Duodenal mucosa (tissue), 2 donors: ENCODE results near the gene NFIC.
"Not testable (repeated sequence)": the region's sequence is repeated elsewhere in the genome, so short reads cannot be mapped to it uniquely, and the experiment has no call there.

Experiments
- H3K27ac ChIP-seq: one replicate; pipeline ENCODE4 v1.7.0; 2013; ENCODE audit warnings: low read depth, low read length
- H3K27me3 ChIP-seq, 2 donors: one replicate each; pipeline ENCODE4 v1.7.0; 2013; ENCODE audit warnings: low read length in 2 of 2, control low read depth in 1 of 2; ENCODE audit not compliant: insufficient read depth in 2 of 2, control insufficient read depth in 1 of 2
- H3K36me3 ChIP-seq, 2 donors: one replicate each; pipeline ENCODE4 v1.7.0; 2013; ENCODE audit warnings: low read length in 2 of 2, control low read depth in 1 of 2; ENCODE audit not compliant: insufficient read depth in 2 of 2, control insufficient read depth in 1 of 2
- H3K4me1 ChIP-seq, 2 donors: one replicate each; pipeline ENCODE4 v1.7.0; 2013; ENCODE audit warnings: low read length in 2 of 2, control low read depth in 1 of 2; ENCODE audit not compliant: insufficient read depth in 2 of 2, control insufficient read depth in 1 of 2
- H3K4me3 ChIP-seq, 2 donors: one replicate each; pipeline ENCODE4 v1.7.0; 2013; ENCODE audit warnings: low read length in 2 of 2, low read depth in 1 of 2
- H3K9ac ChIP-seq, 2 donors: one replicate each; pipeline ENCODE4 v1.7.0; 2013; ENCODE audit warnings: low read length in 2 of 2, low read depth in 1 of 2
- H3K9me3 ChIP-seq, 2 donors: one replicate each; pipeline ENCODE4 v1.7.0; 2013; ENCODE audit warnings: low read length in 2 of 2, control low read depth in 1 of 2; ENCODE audit not compliant: control insufficient read depth in 1 of 2

The NFIC gene

GRCh38 chr19:3383121-3383722 is 16.8 kb downstream of the NFIC start:
- peaks cover 7 to 21% of the 10 kb centered on the region in 2 donors for H3K36me3 ChIP-seq
- no peak overlapping the region for H3K4me3 ChIP-seq
- peaks cover 14 to 35% of the 10 kb centered on the region in 2 donors for H3K4me1 ChIP-seq
- no peaks in the 10 kb centered on the region for H3K27me3 ChIP-seq
- no peak overlapping the region for H3K27ac ChIP-seq
- H3K9me3 ChIP-seq, result no peaks in the 10 kb centered on the region
- H3K9ac ChIP-seq, result peak overlapping the region in 1 of 2 donors; percentile 18

- H3K27ac ChIP-seq, result peak overlapping the region; percentile 10
- no peak overlapping the region for H3K4me3 ChIP-seq
- H3K9ac ChIP-seq, result no peak overlapping the region
Measured at GRCh38 chr19:3386447-3387234, 20.3 kb downstream of the NFIC start.

GRCh38 chr19:3387645-3388589 is 21.5 kb downstream of the NFIC start:
- Histone ChIP-seq H3K9me3 (no peaks in the 10 kb centered on the region), H3K4me1 (peaks cover 23 to 50% of the 10 kb centered on the region in 2 donors), H3K36me3 (peaks cover 0 to 9% of the 10 kb centered on the region in 2 donors), H3K9ac (peak overlapping the region in 1 of 2 donors; percentile 33), H3K4me3 (peak overlapping the region in 1 of 2 donors; percentile 4), H3K27ac (peak overlapping the region; percentile 70), H3K27me3 (no peaks in the 10 kb centered on the region)

More at GRCh38 chr19:3386447-3387234, 20.3 kb downstream of the NFIC start:
- peaks cover 23 to 52% of the 10 kb centered on the region in 2 donors for H3K4me1 ChIP-seq
- peaks cover 7 to 19% of the 10 kb centered on the region in 2 donors for H3K36me3 ChIP-seq
- H3K27me3 ChIP-seq, result no peaks in the 10 kb centered on the region
- no peaks in the 10 kb centered on the region for H3K9me3 ChIP-seq

GRCh38 chr19:3389446-3389778 is 23.0 kb downstream of the NFIC start:
- H3K36me3 ChIP-seq, result peaks cover 0 to 3% of the 10 kb centered on the region in 2 donors
- H3K4me1 ChIP-seq, result peaks cover 23 to 39% of the 10 kb centered on the region in 2 donors
- H3K9me3 ChIP-seq, result no peaks in the 10 kb centered on the region
- H3K4me3 ChIP-seq, result no peak overlapping the region
- H3K9ac ChIP-seq, result no peak overlapping the region
- no peak overlapping the region for H3K27ac ChIP-seq
- H3K27me3 ChIP-seq, result no peaks in the 10 kb centered on the region

- Histone ChIP-seq H3K4me1 (peaks cover 23 to 38% of the 10 kb centered on the region in 2 donors), H3K9ac (no peak overlapping the region), H3K36me3 (peaks cover 0 to 9% of the 10 kb centered on the region in 2 donors), H3K27ac (no peak overlapping the region), H3K4me3 (no peak overlapping the region), H3K27me3 (no peaks in the 10 kb centered on the region), H3K9me3 (no peaks in the 10 kb centered on the region)
Measured at GRCh38 chr19:3389876-3390371, 23.5 kb downstream of the NFIC start.

GRCh38 chr19:3391911-3392310 is 25.5 kb downstream of the NFIC start:
- H3K36me3 ChIP-seq, H3K27ac ChIP-seq, H3K9me3 ChIP-seq, H3K4me3 ChIP-seq, H3K9ac ChIP-seq, H3K27me3 ChIP-seq: not testable (repeated sequence)
- H3K4me1 ChIP-seq, result peaks cover 21 to 29% of the 10 kb centered on the region in 2 donors

GRCh38 chr19:3392480-3392879 is 26.1 kb downstream of the NFIC start:
- H3K27ac ChIP-seq, result no peak overlapping the region
- peaks cover 24 to 30% of the 10 kb centered on the region in 2 donors for H3K4me1 ChIP-seq
- no peaks in the 10 kb centered on the region for H3K9me3 ChIP-seq
- no peak overlapping the region for H3K9ac ChIP-seq
- H3K4me3 ChIP-seq, result no peak overlapping the region
- H3K27me3 ChIP-seq, result no peaks in the 10 kb centered on the region
- peaks cover 0 to 7% of the 10 kb centered on the region in 2 donors for H3K36me3 ChIP-seq

- no peaks in the 10 kb centered on the region for H3K9me3 ChIP-seq
- peaks cover 16% of the 10 kb centered on the region in 2 donors for H3K4me1 ChIP-seq
- H3K27me3 ChIP-seq, result no peaks in the 10 kb centered on the region
- no peak overlapping the region for H3K4me3 ChIP-seq
- no peak overlapping the region for H3K27ac ChIP-seq
- peak overlapping the region; percentile 0 to 18 for H3K9ac ChIP-seq
- H3K36me3 ChIP-seq, result peaks cover 0 to 7% of the 10 kb centered on the region in 2 donors
Measured at GRCh38 chr19:3396881-3397265, 30.5 kb downstream of the NFIC start.

GRCh38 chr19:3397266-3398022 is 31.1 kb downstream of the NFIC start:
- Histone ChIP-seq H3K27ac (peak overlapping the region; percentile 81), H3K36me3 (peaks cover 0 to 7% of the 10 kb centered on the region in 2 donors), H3K4me3 (peak overlapping the region in 1 of 2 donors; percentile 7), H3K4me1 (peaks cover 16% of the 10 kb centered on the region in 2 donors), H3K9me3 (no peaks in the 10 kb centered on the region), H3K9ac (peak overlapping the region; percentile 18 to 51), H3K27me3 (no peaks in the 10 kb centered on the region)
